22Rv1 (cell line): ENCODE data around the gene RPL22.
A peak's percentile ranks its signal among the peaks of the same experiment; 100 is the strongest.

ENCODE experiments used
- H3K27ac ChIP-seq: fragments of 450-650 bp; 2 replicates; pipeline ENCODE4 v1.5.1; 2017
- CTCF ChIP-seq: fragments of 450-650 bp; IDR thresholded peaks from 2 replicates; pipeline ENCODE4 v1.5.1; 2017; ENCODE audit warnings: mild to moderate bottlenecking
- ZFX ChIP-seq: fragments of 450-650 bp; IDR thresholded peaks from 2 replicates; pipeline ENCODE4 v1.6.1; 2017; ENCODE audit warnings: antibody characterized with exemption, borderline replicate concordance

RPL22 gene

DNA sequence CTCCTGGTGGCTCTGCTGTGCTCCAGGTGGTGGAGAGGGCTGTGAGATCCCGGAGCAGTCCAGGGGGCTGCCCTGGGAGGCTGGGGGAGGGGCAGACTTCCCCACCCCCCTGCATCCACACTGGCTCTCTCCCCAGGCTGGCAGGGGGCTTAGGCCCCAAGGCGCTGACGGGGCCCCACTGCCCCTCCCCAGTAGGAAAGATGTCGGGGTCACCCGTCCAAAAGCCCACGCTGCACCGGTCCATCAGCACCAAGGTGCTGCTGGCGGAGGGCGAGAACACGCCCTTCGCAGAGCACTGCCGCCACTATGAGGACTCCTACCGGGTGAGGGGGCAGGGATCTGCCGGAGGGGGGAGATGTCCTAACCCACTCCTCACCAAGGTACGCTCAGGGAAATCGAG, 12.3 kb upstream of the RPL22 start:
- H3K27ac ChIP-seq: no peak overlapping the region
- TF ChIP-seq CTCF (no peak), ZFX (no peak)

DNA sequence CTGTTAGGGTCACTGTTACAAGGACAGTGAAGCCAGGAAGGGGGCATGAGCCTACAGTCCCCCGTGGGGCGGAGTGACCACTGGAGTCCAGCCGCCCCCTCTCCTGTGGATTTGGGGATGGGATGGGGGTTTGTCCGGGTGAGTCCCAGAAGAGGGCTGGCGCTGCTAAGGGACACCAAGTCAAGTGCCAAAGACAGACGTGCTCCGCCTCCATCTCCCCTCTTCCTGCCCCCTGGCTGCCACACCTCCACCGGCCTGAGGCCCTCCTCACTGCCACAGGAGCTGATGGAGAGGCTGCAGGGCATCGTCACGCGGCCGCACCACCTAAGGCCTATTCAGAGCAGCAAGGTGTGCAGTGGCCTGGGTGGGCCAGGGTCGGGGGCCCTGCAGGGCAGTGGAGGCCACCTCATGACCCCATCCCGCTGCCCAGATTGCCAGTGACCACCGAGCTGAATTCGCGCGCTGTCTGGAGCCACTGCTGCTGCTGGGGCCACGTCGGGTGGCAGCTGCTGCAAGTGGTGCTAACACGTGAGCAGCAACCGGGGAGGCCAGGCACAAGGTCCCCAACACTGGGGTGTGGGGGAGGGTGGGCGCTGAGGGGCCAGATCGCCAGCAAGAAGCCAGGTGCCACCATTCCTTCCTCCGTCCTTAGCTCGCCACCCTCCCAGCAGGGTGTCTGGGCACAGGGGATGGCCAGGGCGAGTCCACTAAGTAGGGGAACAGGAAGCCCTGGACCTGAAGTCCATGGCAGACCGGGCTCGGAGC, 11.4 kb upstream of the RPL22 start:
- H3K27ac ChIP-seq: no peak overlapping the region
- TF ChIP-seq ZFX (no peak), CTCF (no peak)

DNA sequence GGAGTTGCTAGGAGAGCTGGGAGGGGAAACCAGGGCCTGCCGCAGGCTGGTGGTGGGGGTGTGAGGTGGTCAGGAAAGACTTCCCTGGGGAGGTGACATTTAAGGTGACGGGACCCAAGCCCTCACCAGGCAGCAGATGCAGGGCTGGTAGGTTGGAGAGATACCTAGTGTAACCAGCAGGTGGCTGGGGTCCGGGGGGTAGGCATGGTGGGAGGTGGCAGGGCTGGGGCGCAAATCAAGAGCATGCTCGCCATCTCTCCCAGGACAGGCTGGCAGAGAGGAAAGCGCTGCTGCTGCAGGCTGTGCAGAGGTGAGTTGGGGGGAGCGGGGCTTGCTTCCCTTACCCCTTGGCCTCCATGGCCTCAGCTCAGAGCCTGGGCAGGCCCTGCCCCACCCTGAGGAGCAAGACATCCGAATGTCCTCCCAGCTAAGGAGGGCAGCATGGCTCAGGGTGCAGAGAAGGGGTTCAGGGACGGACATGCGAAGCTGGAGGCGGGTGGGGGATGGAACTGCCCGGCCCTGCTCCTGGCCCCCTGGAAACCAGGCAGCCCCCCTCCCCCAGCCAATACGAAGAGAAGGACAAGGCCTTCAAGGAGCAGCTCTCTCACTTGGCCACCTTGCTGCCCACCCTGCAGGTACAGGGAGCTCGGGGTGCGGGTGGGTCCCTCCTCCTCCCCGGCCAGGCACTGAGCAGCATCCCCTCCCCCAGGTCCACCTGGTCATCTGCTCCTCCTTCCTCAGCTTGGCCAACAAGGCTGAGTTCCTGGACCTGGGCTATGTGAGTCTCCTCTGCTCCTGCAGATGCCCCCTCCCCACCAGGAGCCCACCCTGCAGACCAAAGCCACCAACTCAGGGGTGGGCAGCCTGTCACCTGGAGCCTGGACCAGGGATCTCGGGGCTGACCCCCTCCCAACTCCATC, 10.5 kb upstream of the RPL22 start:
- peak overlapping the region; percentile 61 for H3K27ac ChIP-seq

GRCh38 chr1:6208723-6209660, 9.6 kb upstream of the RPL22 start:
- H3K27ac ChIP-seq: peak overlapping the region; percentile 61

More for the DNA sequence above, 10.5 kb upstream of the RPL22 start:
- no peak for TF ChIP-seq ZFX
- no peak; the same call in 1 of the 2 replicates for TF ChIP-seq CTCF

GRCh38 chr1:6207921-6208320, 8.5 kb upstream of the RPL22 start:
- 0 out of 2 replicates have a peak overlapping the region, but pooled peaks have one; percentile 61 for H3K27ac ChIP-seq
- TF ChIP-seq ZFX: no peak
- no peak for TF ChIP-seq CTCF

More at GRCh38 chr1:6208723-6209660, 9.6 kb upstream of the RPL22 start:
- TF ChIP-seq CTCF (peak; percentile 57), ZFX (no peak)

GRCh38 chr1:6207075-6207885, 7.9 kb upstream of the RPL22 start:
- no peak for TF ChIP-seq ZFX
- no peak for TF ChIP-seq CTCF
- H3K27ac ChIP-seq: no peak overlapping the region
